IPS DF 4.7 (cell line): ENCODE measurements around the gene PHLPP1.

Experiments
- DNase-seq: peaks from one replicate; pipeline ENCODE4 v3.0.0-alpha.2; 2013; ENCODE audit warnings: low spot score; ENCODE audit errors: extremely low read depth

PHLPP1 gene

GRCh38 chr18:62977512-62977911, 262.2 kb downstream of the PHLPP1 start:
- no peak for DNase-seq

- no peak for DNase-seq
Observed at GRCh38 chr18:62978251-62979049, 263.1 kb downstream of the PHLPP1 start.

GRCh38 chr18:62979176-62979575, 263.8 kb downstream of the PHLPP1 start:
- DNase-seq = no peak

GRCh38 chr18:62979900-62980299, 264.6 kb downstream of the PHLPP1 start:
- DNase-seq = no peak

- no peak for DNase-seq
Observed at GRCh38 chr18:62981566-62981965, 266.2 kb downstream of the PHLPP1 start.

- peak; percentile 62 for DNase-seq
Observed at GRCh38 chr18:62982600-62983251, 267.4 kb downstream of the PHLPP1 start.

GRCh38 chr18:62984656-62985315, 269.4 kb downstream of the PHLPP1 start:
- DNase-seq = no peak

- no peak for DNase-seq
Observed at GRCh38 chr18:62986490-62986889, 271.1 kb downstream of the PHLPP1 start.

GRCh38 chr18:62987055-62987830, 271.9 kb downstream of the PHLPP1 start:
- DNase-seq = no peak

GRCh38 chr18:62987859-62988258, 272.5 kb downstream of the PHLPP1 start:
- DNase-seq = no peak

GRCh38 chr18:62988471-62988870, 273.1 kb downstream of the PHLPP1 start:
- no peak for DNase-seq

GRCh38 chr18:62989195-62989594, 273.9 kb downstream of the PHLPP1 start:
- DNase-seq = no peak

- no peak for DNase-seq
Observed at GRCh38 chr18:62990653-62991052, 275.3 kb downstream of the PHLPP1 start.

- no peak for DNase-seq
Observed at GRCh38 chr18:62991389-62991788, 276.0 kb downstream of the PHLPP1 start.

- DNase-seq = no peak
Observed at GRCh38 chr18:62991959-62992358, 276.6 kb downstream of the PHLPP1 start.

- DNase-seq = no peak
Observed at GRCh38 chr18:62992877-62993365, 277.6 kb downstream of the PHLPP1 start.

GRCh38 chr18:62996566-62996965, 281.2 kb downstream of the PHLPP1 start:
- DNase-seq = no peak

GRCh38 chr18:62997076-62997475, 281.7 kb downstream of the PHLPP1 start:
- DNase-seq = no peak

- no peak for DNase-seq
Observed at GRCh38 chr18:62998443-62998842, 283.1 kb downstream of the PHLPP1 start.

GRCh38 chr18:62999392-62999791, 284.1 kb downstream of the PHLPP1 start:
- DNase-seq = no peak

- DNase-seq = no peak
Observed at GRCh38 chr18:62999921-63000320, 284.6 kb downstream of the PHLPP1 start.
